Testis (tissue), 2 donors: Measurements from ENCODE around the gene LYSMD2.

Source experiments
- CTCF ChIP-seq, 3 experiments: fragments of 450-650 bp in 2 of 3; fragments of 200-600 bp in 1 of 3; sonication (generic) in 1 of 3; IDR thresholded peaks; one replicate each; pipeline ENCODE4 v1.5.1; 2016 to 2019; ENCODE audit warnings: antibody characterized with exemption in 3 of 3, mild to moderate bottlenecking in 2 of 3, moderate library complexity in 1 of 3
- POLR2A ChIP-seq: fragments of 450-650 bp; IDR thresholded peaks from one replicate; pipeline ENCODE4 v1.6.1; 2017; ENCODE audit warnings: antibody characterized with exemption, mild to moderate bottlenecking, moderate library complexity

DNA sequence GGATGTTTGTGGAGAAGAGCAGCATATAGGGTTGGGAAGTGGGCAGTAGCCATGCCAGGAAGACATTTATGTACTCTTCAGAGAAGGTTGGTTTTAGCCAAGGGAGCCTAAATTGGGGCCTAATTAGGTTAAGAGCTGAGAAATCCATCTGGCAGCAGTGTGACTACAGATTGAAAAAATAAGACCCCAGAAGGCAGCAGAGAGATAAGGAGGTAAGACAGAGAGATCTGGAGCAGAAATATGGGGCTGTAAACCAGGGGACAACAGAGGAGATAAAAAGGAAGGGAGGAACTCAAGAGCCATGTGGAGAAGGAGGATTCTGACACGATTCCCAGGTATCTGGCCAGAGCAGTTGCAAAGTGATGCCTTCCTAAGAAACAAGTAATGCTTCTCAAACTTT, 23.3 kb downstream of the LYSMD2 start:
- TF ChIP-seq CTCF (IDR thresholded peaks at IDR 0.05), result no peak
- TF ChIP-seq POLR2A, result no peak
